Measurements from ENCODE around the gene ZSWIM3. TPM values are rescaled to one million over a fixed set of nuclear protein-coding genes. Genes with fewer than 3 reads are reported as not detected.

Gene ZSWIM3
- total RNA-seq, 1 experiment from 2014 or later, result 3.0 TPM

- no peak for DNase-seq (ENCODE audit: low read depth, low spot score)
- in situ Hi-C loops (cut with HindIII; ENCODE audit: low pct_unique_long_range_greater_than_20kb, low sequenced_read_pairs), result no loop called here
These were observed 20.8 kb downstream of the ZSWIM3 start for GRCh38 chr20:45878076-45878761.

DNA sequence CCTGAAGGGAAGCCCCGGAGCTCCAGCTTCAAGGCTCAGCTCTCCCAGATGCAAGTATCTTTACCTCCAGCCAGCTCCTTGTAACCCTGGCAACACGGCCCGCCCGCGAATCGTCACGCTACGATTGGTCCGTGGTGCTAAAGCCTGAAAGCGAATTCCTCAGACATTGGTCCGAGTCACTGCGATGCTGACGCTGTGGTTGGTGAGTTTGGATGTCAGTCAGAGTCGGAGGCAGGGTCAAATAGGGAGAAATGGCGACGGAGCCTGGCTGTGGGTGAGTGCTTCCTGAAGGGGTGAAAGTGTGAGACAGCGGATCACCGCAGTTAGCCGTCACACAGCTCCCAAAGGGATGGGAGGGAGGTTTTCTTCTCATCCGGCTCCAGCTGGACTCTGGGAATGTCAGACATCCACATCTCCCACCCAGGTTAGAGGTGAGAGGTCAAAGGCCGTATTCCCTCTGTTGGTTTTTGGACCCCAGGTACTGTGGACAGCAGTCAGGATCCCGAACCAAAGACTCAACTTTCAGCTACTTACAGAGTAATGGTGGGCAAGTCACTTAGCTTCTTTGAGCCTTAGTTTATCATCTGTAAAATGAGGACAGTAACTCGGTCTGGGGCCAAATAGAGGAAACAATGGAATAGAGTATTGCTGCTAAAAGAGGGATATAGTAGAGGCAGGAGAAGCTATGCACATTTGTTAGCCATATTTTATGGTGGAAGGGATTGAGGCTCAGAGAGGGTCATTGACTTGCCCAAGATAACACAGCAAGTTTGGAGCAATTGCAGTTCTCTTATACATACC is 23.8 kb downstream of the ZSWIM3 start, which contains the start of gene ZSWIM1:
Gene ZSWIM1, plus strand, starts transcription at position 240 of the 801 bp plus-strand sequence. CDS start 1,366 bp downstream, outside the sequence.
- in situ Hi-C loops (cut with HindIII; ENCODE audit: low pct_unique_long_range_greater_than_20kb, low sequenced_read_pairs), result no loop called here
- peak; percentile 100 for DNase-seq (ENCODE audit: low read depth, low spot score)

DNA sequence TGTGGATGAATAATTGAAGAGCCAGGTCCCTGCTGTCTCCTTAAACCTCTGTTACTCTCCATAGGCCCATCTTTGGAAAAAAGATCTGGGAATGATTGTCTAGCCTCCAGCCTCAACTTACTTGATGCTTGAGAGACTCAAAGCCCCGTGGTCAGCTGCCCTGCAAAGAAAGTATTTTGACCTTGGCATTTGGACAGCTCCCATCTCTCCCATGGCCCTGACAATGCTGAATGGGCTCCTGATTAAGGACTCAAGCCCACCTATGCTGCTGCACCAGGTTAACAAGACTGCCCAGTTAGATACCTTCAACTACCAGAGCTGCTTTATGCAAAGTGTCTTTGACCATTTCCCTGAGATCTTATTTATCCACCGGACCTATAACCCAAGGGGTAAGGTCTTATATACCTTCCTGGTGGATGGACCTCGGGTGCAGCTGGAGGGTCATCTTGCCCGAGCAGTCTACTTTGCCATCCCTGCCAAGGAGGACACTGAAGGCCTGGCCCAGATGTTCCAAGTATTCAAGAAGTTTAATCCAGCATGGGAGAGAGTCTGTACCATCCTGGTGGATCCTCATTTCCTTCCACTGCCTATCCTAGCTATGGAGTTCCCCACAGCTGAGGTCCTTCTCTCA is 25.2 kb downstream of the ZSWIM3 start:
- DNase-seq (ENCODE audit: low read depth, low spot score), result no peak
- in situ Hi-C loops (cut with HindIII; ENCODE audit: low pct_unique_long_range_greater_than_20kb, low sequenced_read_pairs), result no loop called here

GRCh38 chr20:45883100-45883469 is 25.7 kb downstream of the ZSWIM3 start:
- DNase-seq (ENCODE audit: low read depth, low spot score), result no peak
- in situ Hi-C loops (cut with HindIII; ENCODE audit: low pct_unique_long_range_greater_than_20kb, low sequenced_read_pairs), result no loop called here

DNA sequence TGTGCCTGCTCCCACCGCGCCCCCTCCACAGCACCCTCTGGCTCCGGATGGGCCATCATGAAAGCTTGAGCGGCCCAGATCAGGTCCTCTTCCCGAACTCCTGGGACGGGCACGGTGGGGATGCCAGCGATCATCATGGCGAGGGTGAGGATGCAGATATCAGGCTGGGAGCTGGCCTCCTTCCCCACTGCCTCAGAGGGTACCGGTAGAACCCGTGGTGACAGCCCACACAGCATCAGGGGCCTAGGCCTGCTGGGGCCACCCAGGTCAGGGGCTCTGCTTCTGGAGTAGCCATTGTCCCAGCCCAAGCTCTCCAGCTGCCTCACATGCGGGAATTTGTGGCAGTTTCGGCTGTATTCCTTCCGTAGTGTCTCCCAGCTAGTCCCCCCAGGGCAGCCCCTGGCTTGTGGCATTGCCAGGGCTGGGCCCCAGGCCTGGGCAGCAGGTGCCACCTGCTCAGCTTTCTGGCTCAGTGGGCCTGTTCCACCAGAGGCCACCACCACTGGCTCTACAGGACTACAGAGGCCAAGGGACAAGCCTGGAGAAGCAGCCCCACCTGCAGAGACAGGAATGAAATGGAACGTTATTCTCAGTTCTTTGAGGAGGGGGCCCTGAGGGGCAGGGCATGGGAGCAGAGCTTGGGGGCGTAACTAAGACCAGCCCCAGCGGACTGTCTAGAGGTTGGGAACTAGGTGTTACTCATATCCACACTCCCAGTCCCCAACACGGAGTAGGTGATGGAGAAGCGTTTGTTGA is 29.4 kb downstream of the ZSWIM3 start:
- no peak for DNase-seq (ENCODE audit: low read depth, low spot score)
- in situ Hi-C loops (cut with HindIII; ENCODE audit: low pct_unique_long_range_greater_than_20kb, low sequenced_read_pairs), result no loop called here

DNA sequence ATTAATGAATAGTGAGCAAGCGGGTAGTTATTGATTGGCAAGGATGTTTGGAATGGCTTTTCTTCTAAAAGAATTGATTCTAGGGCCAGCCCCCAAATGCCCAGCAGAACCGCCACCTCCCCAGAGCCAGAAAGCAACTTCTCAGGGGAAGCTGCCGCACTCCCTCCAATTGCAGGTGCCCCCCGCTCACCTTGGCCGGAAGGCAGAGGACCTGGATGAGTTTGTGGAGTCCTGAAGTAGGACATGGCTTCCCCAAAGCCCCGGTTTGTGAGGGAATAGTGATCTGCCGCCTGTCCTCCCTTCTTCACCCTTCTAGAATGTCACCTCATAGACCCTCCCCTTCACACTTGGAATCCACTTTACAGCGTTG is 29.9 kb downstream of the ZSWIM3 start, which contains the start of gene SPATA25:
Gene SPATA25, minus strand, starts transcription at position 277 of the 370 bp plus-strand sequence. Its CDS starts 32 bp downstream, at position 245.
- no peak for DNase-seq (ENCODE audit: low read depth, low spot score)
- in situ Hi-C loops (cut with HindIII; ENCODE audit: low pct_unique_long_range_greater_than_20kb, low sequenced_read_pairs), result no loop called here

DNA sequence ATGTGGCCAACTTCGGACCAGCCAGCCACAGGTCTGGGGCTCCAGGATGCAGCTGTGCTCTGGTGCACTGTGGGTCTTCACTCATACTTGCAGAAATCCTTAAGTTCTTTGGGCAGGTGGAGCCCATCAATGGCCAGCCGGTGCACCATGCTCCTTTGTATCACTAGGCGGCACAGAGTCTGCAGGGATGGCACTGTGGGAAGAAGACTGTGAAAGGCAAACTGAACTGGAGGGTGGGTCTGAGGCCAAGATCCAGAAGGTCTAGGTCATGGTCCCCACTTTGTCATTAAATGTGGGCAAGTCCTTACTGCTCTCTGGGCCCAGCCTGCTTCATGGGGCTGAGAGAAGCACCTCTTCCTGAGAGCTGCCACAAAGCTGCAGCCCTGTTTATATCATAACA is 31.3 kb downstream of the ZSWIM3 start:
- in situ Hi-C loops (cut with HindIII; ENCODE audit: low pct_unique_long_range_greater_than_20kb, low sequenced_read_pairs), result no loop called here

DNA sequence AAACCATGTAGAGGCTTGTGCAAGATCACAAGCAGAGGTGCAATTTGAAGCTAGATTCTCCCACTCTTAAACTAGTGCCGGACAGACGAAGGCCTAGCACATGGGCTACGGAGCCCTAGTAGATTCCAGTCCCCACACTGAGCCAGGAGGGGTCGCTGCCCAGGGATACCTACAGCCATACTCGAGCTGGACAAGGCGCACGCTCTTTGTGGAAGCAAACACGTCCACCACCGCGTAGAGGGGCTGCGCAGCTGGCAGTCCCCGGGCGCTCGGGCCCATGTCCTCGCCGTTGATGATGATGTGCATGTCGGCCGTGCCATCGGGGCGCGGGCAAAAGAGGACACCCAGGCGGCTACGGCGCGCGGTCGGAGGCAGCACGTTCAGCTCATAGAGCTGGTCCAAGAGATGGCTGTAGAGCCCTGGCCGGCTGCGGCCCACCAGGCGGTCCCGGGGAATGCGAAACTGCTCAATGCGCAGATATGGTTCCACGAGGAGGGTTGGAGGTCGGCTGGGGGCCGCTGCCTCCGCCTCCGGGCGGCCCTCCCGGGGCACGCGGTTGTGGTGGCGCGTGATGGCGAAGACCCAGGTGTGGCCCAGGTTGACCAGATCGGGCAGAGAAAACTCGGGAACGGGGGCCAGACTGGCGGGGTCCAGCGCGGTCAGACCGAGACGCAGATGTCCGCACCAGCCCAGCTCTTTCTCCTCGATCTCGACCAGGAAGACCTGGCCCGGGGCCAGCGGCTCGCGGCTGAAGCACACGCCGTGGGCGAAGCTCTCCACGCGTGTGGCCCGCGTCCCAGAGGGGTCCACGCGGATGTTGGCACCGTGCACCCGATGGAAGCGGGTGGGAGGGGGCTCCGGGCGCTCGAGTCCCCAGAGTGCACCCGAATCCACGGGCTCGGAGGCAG is 32.9 kb downstream of the ZSWIM3 start:
- peak; percentile 83 for DNase-seq (ENCODE audit: low read depth, low spot score)
- in situ Hi-C loops (cut with HindIII; ENCODE audit: low pct_unique_long_range_greater_than_20kb, low sequenced_read_pairs), result no loop called here

More for the DNA sequence above, 31.3 kb downstream of the ZSWIM3 start:
- no peak for DNase-seq (ENCODE audit: low read depth, low spot score)

DNA sequence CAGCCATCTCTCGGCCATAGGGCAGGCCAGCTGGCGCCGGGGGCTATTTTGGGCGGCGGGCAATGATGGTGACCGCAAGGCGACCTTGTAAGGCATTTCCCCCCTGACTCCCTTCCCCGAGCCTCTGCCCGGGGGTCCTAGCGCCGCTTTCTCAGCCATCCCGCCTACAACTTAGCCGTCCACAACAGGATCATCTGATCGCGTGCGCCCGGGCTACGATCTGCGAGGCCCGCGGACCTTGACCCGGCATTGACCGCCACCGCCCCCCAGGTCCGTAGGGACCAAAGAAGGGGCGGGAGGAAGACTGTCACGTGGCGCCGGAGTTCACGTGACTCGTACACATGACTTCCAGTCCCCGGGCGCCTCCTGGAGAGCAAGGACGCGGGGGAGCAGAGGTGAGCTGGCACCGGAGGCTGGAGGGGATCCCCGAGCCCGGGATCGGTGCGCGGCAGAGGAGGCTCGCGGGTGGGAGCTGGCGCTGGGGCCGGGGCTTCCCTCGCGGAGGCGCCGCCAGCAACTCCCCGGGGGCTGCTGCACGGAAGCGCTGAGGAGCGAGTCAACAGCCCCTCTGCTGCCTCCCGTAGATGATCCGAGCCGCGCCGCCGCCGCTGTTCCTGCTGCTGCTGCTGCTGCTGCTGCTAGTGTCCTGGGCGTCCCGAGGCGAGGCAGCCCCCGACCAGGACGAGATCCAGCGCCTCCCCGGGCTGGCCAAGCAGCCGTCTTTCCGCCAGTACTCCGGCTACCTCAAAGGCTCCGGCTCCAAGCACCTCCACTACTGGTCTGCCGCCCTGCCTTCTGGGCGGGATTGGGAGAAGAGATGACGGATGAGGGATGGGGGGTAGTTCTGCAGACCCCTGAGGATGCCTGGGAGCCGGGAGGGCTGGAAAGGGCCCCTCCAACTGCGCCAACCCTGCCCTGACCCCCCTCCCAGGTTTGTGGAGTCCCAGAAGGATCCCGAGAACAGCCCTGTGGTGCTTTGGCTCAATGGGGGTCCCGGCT is 33.9 kb downstream of the ZSWIM3 start, which contains the start of the genes CTSA and NEURL2:
Gene CTSA, plus strand, starts transcription at position 351 of the 999 bp plus-strand sequence. Its CDS starts 234 bp downstream, at position 585.
Gene NEURL2, minus strand, starts transcription at position 224 of the 999 bp plus-strand sequence. Its CDS starts 217 bp downstream, at position 7.
- DNase-seq (ENCODE audit: low read depth, low spot score), result peak; percentile 88
- in situ Hi-C loops (cut with HindIII; ENCODE audit: low pct_unique_long_range_greater_than_20kb, low sequenced_read_pairs), result no loop called here

DNA sequence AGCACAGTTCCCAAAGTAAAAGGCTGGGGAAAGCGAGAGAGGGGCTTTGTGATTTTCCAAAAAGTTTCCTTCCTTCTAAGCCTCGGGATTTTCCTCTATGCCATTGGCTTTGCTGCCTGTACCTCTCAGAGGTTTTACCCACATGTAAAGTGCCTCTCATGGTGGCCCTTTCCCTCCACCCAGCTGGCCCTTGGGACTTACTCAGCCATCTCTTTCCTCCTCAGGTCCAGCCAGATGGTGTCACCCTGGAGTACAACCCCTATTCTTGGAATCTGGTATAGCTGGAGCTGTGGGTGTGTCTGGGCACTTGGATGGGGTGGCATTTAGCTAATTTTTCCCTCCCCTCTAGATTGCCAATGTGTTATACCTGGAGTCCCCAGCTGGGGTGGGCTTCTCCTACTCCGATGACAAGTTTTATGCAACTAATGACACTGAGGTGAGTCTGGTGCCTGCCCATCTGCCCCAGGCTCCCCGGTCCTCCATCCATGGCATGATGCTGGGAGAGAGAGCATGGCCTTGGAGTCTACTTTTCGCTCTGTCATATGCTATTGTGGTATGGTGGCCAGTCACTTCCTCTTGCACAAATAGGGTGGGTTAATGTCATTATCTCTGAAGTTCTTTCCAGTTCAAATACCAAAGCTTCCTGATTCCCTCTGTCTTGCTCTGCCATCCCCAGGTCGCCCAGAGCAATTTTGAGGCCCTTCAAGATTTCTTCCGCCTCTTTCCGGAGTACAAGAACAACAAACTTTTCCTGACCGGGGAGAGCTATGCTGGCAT is 34.8 kb downstream of the ZSWIM3 start:
- DNase-seq (ENCODE audit: low read depth, low spot score), result peak; percentile 60
- in situ Hi-C loops (cut with HindIII; ENCODE audit: low pct_unique_long_range_greater_than_20kb, low sequenced_read_pairs), result no loop called here

- DNase-seq (ENCODE audit: low read depth, low spot score), result no peak
- in situ Hi-C loops (cut with HindIII; ENCODE audit: low pct_unique_long_range_greater_than_20kb, low sequenced_read_pairs), result no loop called here
These were observed 35.5 kb downstream of the ZSWIM3 start for GRCh38 chr20:45892828-45893500.

DNA sequence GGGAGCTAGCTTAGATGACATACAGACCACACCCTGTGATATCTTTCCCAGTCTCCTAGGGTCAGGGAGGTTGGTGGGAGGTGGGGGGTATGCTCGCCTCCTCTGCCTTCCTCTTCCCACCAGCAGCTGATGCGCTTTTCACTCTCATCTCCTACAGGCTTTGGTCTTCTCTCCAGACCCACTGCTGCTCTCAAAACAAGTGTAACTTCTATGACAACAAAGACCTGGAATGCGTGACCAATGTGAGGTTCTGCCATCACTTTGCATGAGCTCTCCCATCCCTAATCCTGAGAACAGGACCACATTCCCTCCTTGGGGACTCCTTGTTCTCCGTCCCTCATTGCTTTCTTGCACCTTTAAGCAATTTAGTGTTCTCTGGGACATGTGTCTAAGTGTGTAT is 36.4 kb downstream of the ZSWIM3 start:
- no peak for DNase-seq (ENCODE audit: low read depth, low spot score)
- in situ Hi-C loops (cut with HindIII; ENCODE audit: low pct_unique_long_range_greater_than_20kb, low sequenced_read_pairs), result no loop called here

DNA sequence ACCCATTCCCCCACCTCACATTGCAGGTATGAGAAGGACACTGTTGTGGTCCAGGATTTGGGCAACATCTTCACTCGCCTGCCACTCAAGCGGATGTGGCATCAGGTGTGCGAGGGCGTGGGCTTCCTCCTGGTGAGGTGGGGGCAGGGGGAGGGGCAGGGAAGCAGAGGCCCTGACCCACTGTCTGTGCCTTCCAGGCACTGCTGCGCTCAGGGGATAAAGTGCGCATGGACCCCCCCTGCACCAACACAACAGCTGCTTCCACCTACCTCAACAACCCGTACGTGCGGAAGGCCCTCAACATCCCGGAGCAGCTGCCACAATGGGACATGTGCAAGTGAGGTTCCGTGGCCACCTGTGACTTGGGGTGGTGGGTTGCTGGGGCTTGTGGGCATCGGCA is 37.4 kb downstream of the ZSWIM3 start:
- in situ Hi-C loops (cut with HindIII; ENCODE audit: low pct_unique_long_range_greater_than_20kb, low sequenced_read_pairs), result no loop called here
- DNase-seq (ENCODE audit: low read depth, low spot score), result no peak

DNA sequence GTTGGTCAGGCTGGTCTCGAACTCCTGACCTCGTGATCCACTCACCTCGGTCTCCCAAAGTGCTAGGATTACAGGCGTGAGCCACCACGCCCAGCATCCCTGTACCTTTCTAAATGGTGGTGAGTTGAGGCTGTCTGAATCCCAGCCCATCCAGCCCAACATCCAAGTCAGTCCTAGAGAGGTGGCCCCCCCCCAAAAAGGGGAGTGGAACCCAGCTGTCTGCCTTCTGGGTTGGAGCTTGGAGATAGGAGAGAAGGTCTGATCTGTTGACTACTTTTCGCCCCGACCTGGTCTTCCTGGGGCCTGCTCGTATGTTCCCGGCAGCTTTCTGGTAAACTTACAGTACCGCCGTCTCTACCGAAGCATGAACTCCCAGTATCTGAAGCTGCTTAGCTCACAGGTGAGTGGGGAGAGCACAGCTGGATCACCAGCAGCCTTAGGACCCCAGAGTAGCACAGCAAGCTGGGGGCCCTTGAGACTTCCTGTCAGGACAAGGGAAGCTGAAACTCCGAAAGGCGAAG is 39.3 kb downstream of the ZSWIM3 start:
- in situ Hi-C loops (cut with HindIII; ENCODE audit: low pct_unique_long_range_greater_than_20kb, low sequenced_read_pairs), result no loop called here
- DNase-seq (ENCODE audit: low read depth, low spot score), result no peak
